Mucosa of rectum (tissue), 2 donors: ENCODE measurements around the gene HEG1.

Source experiments
- H3K27ac ChIP-seq, 2 donors: one replicate each; pipeline ENCODE4 v1.7.0; 2013; ENCODE audit warnings: inconsistent platforms in 2 of 2, low read depth in 2 of 2, low read length in 2 of 2
- H3K27me3 ChIP-seq, 2 donors: one replicate each; pipeline ENCODE4 v1.7.0; 2013; ENCODE audit warnings: low read length in 2 of 2; ENCODE audit not compliant: control insufficient read depth in 2 of 2, insufficient read depth in 2 of 2
- H3K36me3 ChIP-seq, 2 donors: one replicate each; pipeline ENCODE4 v1.7.0; 2013; ENCODE audit warnings: low read length in 2 of 2; ENCODE audit not compliant: control insufficient read depth in 2 of 2, insufficient read depth in 2 of 2
- H3K4me1 ChIP-seq, 2 donors: one replicate each; pipeline ENCODE4 v1.7.0; 2013; ENCODE audit warnings: low read length in 2 of 2, mild to moderate bottlenecking in 1 of 2; ENCODE audit not compliant: control insufficient read depth in 2 of 2, insufficient read depth in 2 of 2
- H3K4me3 ChIP-seq, 2 donors: one replicate each; pipeline ENCODE4 v1.7.0; 2013; ENCODE audit warnings: low read length in 2 of 2
- H3K9ac ChIP-seq, 2 donors: one replicate each; pipeline ENCODE4 v1.7.0; 2013; ENCODE audit warnings: low read length in 2 of 2, low read depth in 1 of 2, mild to moderate bottlenecking in 1 of 2
- H3K9me3 ChIP-seq, 2 donors: one replicate each; pipeline ENCODE4 v1.7.0; 2013; ENCODE audit warnings: low read length in 2 of 2; ENCODE audit not compliant: control insufficient read depth in 2 of 2
- donor health status: healthy.
- donor health status: Normal muscosa, but diverticular disease.

HEG1 gene

GRCh38 chr3:125033135-125033534 is 22.7 kb downstream of the HEG1 start:
- Histone ChIP-seq H3K36me3 (peaks cover 0 to 1% of the 10 kb centered on the region in 2 donors), H3K9me3 (no peaks in the 10 kb centered on the region), H3K27me3 (no peaks in the 10 kb centered on the region), H3K4me3 (no peak overlapping the region), H3K27ac (no peak overlapping the region), H3K4me1 (no peaks in the 10 kb centered on the region), H3K9ac (no peak overlapping the region)

GRCh38 chr3:125032683-125033082 is 23.1 kb downstream of the HEG1 start:
- Histone ChIP-seq H3K4me3 (no peak overlapping the region), H3K36me3 (peaks cover 0 to 2% of the 10 kb centered on the region in 2 donors), H3K27me3 (no peaks in the 10 kb centered on the region), H3K9me3 (no peaks in the 10 kb centered on the region), H3K4me1 (no peaks in the 10 kb centered on the region), H3K9ac (no peak overlapping the region), H3K27ac (no peak overlapping the region)

- Histone ChIP-seq H3K9ac (no peak overlapping the region), H3K36me3 (peaks cover 2 to 4% of the 10 kb centered on the region in 2 donors), H3K4me3 (no peak overlapping the region), H3K27ac (no peak overlapping the region), H3K9me3 (no peaks in the 10 kb centered on the region), H3K27me3 (no peaks in the 10 kb centered on the region), H3K4me1 (no peaks in the 10 kb centered on the region)
These were observed 23.6 kb downstream of the HEG1 start for GRCh38 chr3:125032100-125032643.

- peaks cover 2 to 6% of the 10 kb centered on the region in 2 donors for H3K36me3 ChIP-seq
- no peaks in the 10 kb centered on the region for H3K4me1 ChIP-seq
- no peak overlapping the region for H3K9ac ChIP-seq
- no peaks in the 10 kb centered on the region for H3K27me3 ChIP-seq
- no peak overlapping the region for H3K27ac ChIP-seq
- H3K4me3 ChIP-seq, result no peak overlapping the region
- no peaks in the 10 kb centered on the region for H3K9me3 ChIP-seq
These were observed 24.3 kb downstream of the HEG1 start for GRCh38 chr3:125031544-125031943.

- Histone ChIP-seq H3K9ac (no peak overlapping the region), H3K27me3 (no peaks in the 10 kb centered on the region), H3K36me3 (peaks cover 6 to 8% of the 10 kb centered on the region in 2 donors), H3K27ac (no peak overlapping the region), H3K4me1 (no peaks in the 10 kb centered on the region), H3K9me3 (no peaks in the 10 kb centered on the region), H3K4me3 (no peak overlapping the region)
These were observed 27.1 kb downstream of the HEG1 start for GRCh38 chr3:125028657-125029056.

- Histone ChIP-seq H3K4me1 (no peaks in the 10 kb centered on the region), H3K36me3 (peaks cover 6 to 10% of the 10 kb centered on the region in 2 donors), H3K27ac (no peak overlapping the region), H3K9ac (no peak overlapping the region), H3K4me3 (no peak overlapping the region), H3K27me3 (no peaks in the 10 kb centered on the region), H3K9me3 (no peaks in the 10 kb centered on the region)
These were observed 30.2 kb downstream of the HEG1 start for GRCh38 chr3:125025642-125026041.

GRCh38 chr3:125024817-125025216 is 31.0 kb downstream of the HEG1 start:
- H3K4me1 ChIP-seq, result no peaks in the 10 kb centered on the region
- no peak overlapping the region for H3K27ac ChIP-seq
- H3K9me3 ChIP-seq, result no peaks in the 10 kb centered on the region
- H3K36me3 ChIP-seq, result peaks cover 8 to 11% of the 10 kb centered on the region in 2 donors
- no peaks in the 10 kb centered on the region for H3K27me3 ChIP-seq
- H3K9ac ChIP-seq, result no peak overlapping the region
- H3K4me3 ChIP-seq, result no peak overlapping the region

- Histone ChIP-seq H3K27ac (no peak overlapping the region), H3K4me1 (no peaks in the 10 kb centered on the region), H3K9me3 (no peaks in the 10 kb centered on the region), H3K4me3 (no peak overlapping the region), H3K27me3 (no peaks in the 10 kb centered on the region), H3K9ac (no peak overlapping the region), H3K36me3 (peaks cover 11 to 15% of the 10 kb centered on the region in 2 donors)
These were observed 31.8 kb downstream of the HEG1 start for GRCh38 chr3:125023833-125024555.

GRCh38 chr3:125022206-125022605 is 33.6 kb downstream of the HEG1 start:
- no peak overlapping the region for H3K27ac ChIP-seq
- H3K9me3 ChIP-seq, result no peaks in the 10 kb centered on the region
- H3K9ac ChIP-seq, result no peak overlapping the region
- H3K4me1 ChIP-seq, result no peaks in the 10 kb centered on the region
- H3K4me3 ChIP-seq, result no peak overlapping the region
- peaks cover 9 to 13% of the 10 kb centered on the region in 2 donors for H3K36me3 ChIP-seq
- H3K27me3 ChIP-seq, result no peaks in the 10 kb centered on the region

- no peaks in the 10 kb centered on the region for H3K27me3 ChIP-seq
- peaks cover 12 to 19% of the 10 kb centered on the region in 2 donors for H3K36me3 ChIP-seq
- H3K9ac ChIP-seq, result no peak overlapping the region
- H3K27ac ChIP-seq, result no peak overlapping the region
- no peak overlapping the region for H3K4me3 ChIP-seq
- H3K4me1 ChIP-seq, result no peaks in the 10 kb centered on the region
- no peaks in the 10 kb centered on the region for H3K9me3 ChIP-seq
These were observed 36.5 kb downstream of the HEG1 start for GRCh38 chr3:125019271-125019670.
